AG04449 (cell line): ENCODE data around the gene UIMC1.

Source experiments
- CTCF ChIA-PET: fragments of 350-600 bp; formaldehyde crosslinking; extraction: SDS; loops from one replicate; lab custom pipeline; 2021; ENCODE audit warnings: antibody characterized with exemption; lab: Yijun Ruan, JAX
- POLR2A ChIA-PET: fragments of 400-600, 350-600 bp; formaldehyde crosslinking; extraction: SDS; loops from one replicate; lab custom pipeline; 2020; ENCODE audit warnings: antibody characterized with exemption, inconsistent platforms; lab: Yijun Ruan, JAX
- DNase-seq: peaks from one replicate; pipeline ENCODE4 v3.0.0-alpha.2; 2010; ENCODE audit warnings: low read depth, low spot score
- H3K4me3 ChIP-seq: 2 replicates; pipeline ENCODE4 v1.5.1; 2011; ENCODE audit warnings: low read depth, mild to moderate bottlenecking, control low read depth, low read length
- TF ChIP-seq, protein P1 (sequence below): IDR thresholded peaks from one replicate; pipeline ENCODE4 v1.5.1; 2011; ENCODE audit warnings: mild to moderate bottlenecking, moderate library complexity, low read length, control low read depth, inconsistent platforms; ENCODE audit not compliant: insufficient read depth; ENCODE audit errors: missing control alignments

The UIMC1 gene

DNA sequence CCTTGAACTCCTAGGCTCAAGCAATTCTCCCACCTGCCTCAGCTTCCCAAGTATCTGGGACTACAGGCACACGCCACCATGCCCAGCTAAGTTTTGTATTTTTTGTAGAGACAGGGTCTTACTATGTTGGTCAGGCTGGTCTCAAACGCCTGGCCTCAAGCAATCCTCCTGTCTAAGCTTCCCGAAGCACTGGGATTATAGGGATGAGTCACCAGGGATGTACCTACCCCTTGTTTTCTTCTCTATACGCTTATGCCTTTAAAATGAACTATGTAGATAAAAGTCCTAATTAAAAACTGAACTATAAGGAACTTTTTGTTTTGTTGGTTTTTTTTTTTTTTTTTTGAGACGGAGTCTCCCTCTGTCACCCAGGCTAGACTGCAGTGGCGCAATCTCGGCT lies 25.8 kb downstream of the UIMC1 start:
- POLR2A ChIA-PET: no interaction called here

GRCh38 chr5:176979669-176980068 lies 26.9 kb downstream of the UIMC1 start:
- ChIA-PET CTCF (no interaction called here), POLR2A (no interaction called here)
- no peak for DNase-seq
- no peak overlapping the region for H3K4me3 ChIP-seq
- TF ChIP-seq, protein P1, sequence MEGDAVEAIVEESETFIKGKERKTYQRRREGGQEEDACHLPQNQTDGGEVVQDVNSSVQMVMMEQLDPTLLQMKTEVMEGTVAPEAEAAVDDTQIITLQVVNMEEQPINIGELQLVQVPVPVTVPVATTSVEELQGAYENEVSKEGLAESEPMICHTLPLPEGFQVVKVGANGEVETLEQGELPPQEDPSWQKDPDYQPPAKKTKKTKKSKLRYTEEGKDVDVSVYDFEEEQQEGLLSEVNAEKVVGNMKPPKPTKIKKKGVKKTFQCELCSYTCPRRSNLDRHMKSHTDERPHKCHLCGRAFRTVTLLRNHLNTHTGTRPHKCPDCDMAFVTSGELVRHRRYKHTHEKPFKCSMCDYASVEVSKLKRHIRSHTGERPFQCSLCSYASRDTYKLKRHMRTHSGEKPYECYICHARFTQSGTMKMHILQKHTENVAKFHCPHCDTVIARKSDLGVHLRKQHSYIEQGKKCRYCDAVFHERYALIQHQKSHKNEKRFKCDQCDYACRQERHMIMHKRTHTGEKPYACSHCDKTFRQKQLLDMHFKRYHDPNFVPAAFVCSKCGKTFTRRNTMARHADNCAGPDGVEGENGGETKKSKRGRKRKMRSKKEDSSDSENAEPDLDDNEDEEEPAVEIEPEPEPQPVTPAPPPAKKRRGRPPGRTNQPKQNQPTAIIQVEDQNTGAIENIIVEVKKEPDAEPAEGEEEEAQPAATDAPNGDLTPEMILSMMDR: no peak

More for the DNA sequence above, 25.8 kb downstream of the UIMC1 start:
- no peak overlapping the region for H3K4me3 ChIP-seq
- CTCF ChIA-PET: interaction anchor here (0.6 kb wide), 1 partner anchor 16 kb away, joined by 3 read pairs; no protein-coding TSS in a partner anchor
- TF ChIP-seq, protein P1: no peak
- no peak for DNase-seq

GRCh38 chr5:176965633-176966032 lies 40.9 kb downstream of the UIMC1 start:
- no peak for DNase-seq
- CTCF ChIA-PET: interaction anchor here (1.0 kb wide), 1 partner anchor 40 kb away, joined by 3 read pairs; no protein-coding TSS in a partner anchor
- no peak overlapping the region for H3K4me3 ChIP-seq
- POLR2A ChIA-PET: no interaction called here
- TF ChIP-seq, protein P1: no peak

GRCh38 chr5:176959051-176959450 lies 47.5 kb downstream of the UIMC1 start:
- ChIA-PET CTCF (interaction anchor here (0.9 to 1.6 kb wide), 4 partner anchors 9 to 298 kb away, joined by 3 to 13 read pairs (median 4); no protein-coding TSS in a partner anchor), POLR2A (no interaction called here)
- no peak for DNase-seq
- TF ChIP-seq, protein P1: no peak
- no peak overlapping the region for H3K4me3 ChIP-seq

DNA sequence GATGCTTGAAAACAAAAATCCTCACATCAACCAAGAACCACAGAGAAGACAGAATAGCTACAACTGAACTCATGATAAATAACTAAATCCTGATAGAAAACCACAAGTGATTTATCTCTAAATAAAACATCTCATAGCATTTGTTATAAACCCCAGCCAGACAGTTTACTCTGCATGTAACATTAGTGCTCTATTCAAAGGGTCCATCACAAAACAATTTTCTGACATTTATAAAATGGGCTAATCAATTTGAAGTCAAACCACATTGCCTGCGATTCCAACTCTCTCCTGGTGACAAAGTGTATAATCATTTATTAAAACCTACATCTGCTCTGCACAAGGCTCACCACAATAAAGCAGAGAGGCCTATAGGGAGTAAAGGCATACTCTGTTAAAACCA lies 49.8 kb downstream of the UIMC1 start:
- no peak overlapping the region for H3K4me3 ChIP-seq
- DNase-seq: no peak
- POLR2A ChIA-PET: no interaction called here
- TF ChIP-seq, protein P1: no peak
- CTCF ChIA-PET: interaction anchor here (1.2 to 2.0 kb wide), 3 partner anchors 25 to 298 kb away, joined by 3 to 11 read pairs (median 5); no protein-coding TSS in a partner anchor

GRCh38 chr5:176955895-176956294 lies 50.7 kb downstream of the UIMC1 start:
- POLR2A ChIA-PET: no interaction called here
- CTCF ChIA-PET: interaction anchor here (0.9 to 1.5 kb wide), 4 partner anchors 24 to 297 kb away, joined by 3 to 5 read pairs (median 4); no protein-coding TSS in a partner anchor
- DNase-seq: no peak
- TF ChIP-seq, protein P1: no peak
- H3K4me3 ChIP-seq: no peak overlapping the region
